Testis (tissue), 3 donors: ENCODE results near the gene EXD3. TPM values are rescaled to one million over a fixed set of nuclear protein-coding genes. Genes with fewer than 3 reads are reported as not detected.

ENCODE experiments used
- DNase-seq: peaks from one replicate; pipeline ENCODE4 v3.0.0-alpha.2; 2019
- H3K27ac ChIP-seq, 2 donors: fragments of 200-600 bp; sonication (generic); one replicate each; pipeline ENCODE4 v1.5.1; 2019
- H3K27me3 ChIP-seq: fragments of 200-600 bp; sonication (generic); one replicate; pipeline ENCODE4 v1.5.1; 2019
- H3K36me3 ChIP-seq: fragments of 200-600 bp; sonication (generic); one replicate; pipeline ENCODE4 v1.5.1; 2017; ENCODE audit warnings: low read depth; ENCODE audit errors: missing control alignments
- H3K4me1 ChIP-seq: fragments of 200-600 bp; sonication (generic); one replicate; pipeline ENCODE4 v1.5.1; 2019
- H3K4me3 ChIP-seq, 2 donors: fragments of 200-600 bp; sonication (generic); one replicate each; pipeline ENCODE4 v1.5.1; 2017 to 2019
- H3K9me3 ChIP-seq: fragments of 200-600 bp; sonication (generic); one replicate; pipeline ENCODE4 v1.5.1; 2017
- POLR2A ChIP-seq: fragments of 450-650 bp; IDR thresholded peaks from one replicate; pipeline ENCODE4 v1.6.1; 2017; ENCODE audit warnings: antibody characterized with exemption, mild to moderate bottlenecking, moderate library complexity
- WGBS, 2 donors: methylation state at CpG; one replicate each; pipeline ENCODE4 v1.1.5; 2018; 5-methylcytosine and 5-hydroxymethylcytosine counted together
- intact Hi-C: fragments of 100-400 bp; cut with DNase I; formaldehyde crosslinking; loops from one replicate; pipeline ENCODE4 v1.15.1; 2023; ENCODE audit warnings: low total_unique reads
- polyA plus RNA-seq: library from polyadenylated mRNA; stranded (reverse); fragments of 350-450 nt; fragmentation: Illumina TruSeq; extraction: RNeasy Lipid Tissue Mini Kit (QIAGEN cat#74804); gene quantifications from one replicate; pipeline ENCODE4 v1.2.3, GENCODE V29; 2014; ENCODE audit warnings: low read depth, low replicate concordance; ENCODE audit not compliant: insufficient read depth
- total RNA-seq, 2 donors: library from RNA; depleted of rRNA; stranded (reverse); fragments of >200 nt; gene quantifications; one replicate each; pipeline ENCODE4 v1.2.3, GENCODE V29; 2016
- TF ChIP-seq, protein P1 (sequence below), 3 experiments: fragments of 450-650 bp in 2 of 3; fragments of 200-600 bp in 1 of 3; sonication (generic) in 1 of 3; IDR thresholded peaks; one replicate each; pipeline ENCODE4 v1.5.1; 2016 to 2019; ENCODE audit warnings: antibody characterized with exemption in 3 of 3, mild to moderate bottlenecking in 2 of 3, moderate library complexity in 1 of 3

Gene EXD3
- total and polyA plus RNA-seq, 3 donors from 2014 or later, result 8.9 to 24.5 (median 15.5) TPM

- 43 to 45% methylated on average over 9 to 20 of the region's 30 CpGs for WGBS, 2 donors
- no peaks in the 10 kb centered on the region for H3K36me3 ChIP-seq
- intact Hi-C loops, result no loop called here
- H3K4me3 ChIP-seq, result no peak overlapping the region
- H3K9me3 ChIP-seq, result no peaks in the 10 kb centered on the region
- peak overlapping the region in 1 of 2 donors; percentile 19 for H3K27ac ChIP-seq
- TF ChIP-seq, protein P1, sequence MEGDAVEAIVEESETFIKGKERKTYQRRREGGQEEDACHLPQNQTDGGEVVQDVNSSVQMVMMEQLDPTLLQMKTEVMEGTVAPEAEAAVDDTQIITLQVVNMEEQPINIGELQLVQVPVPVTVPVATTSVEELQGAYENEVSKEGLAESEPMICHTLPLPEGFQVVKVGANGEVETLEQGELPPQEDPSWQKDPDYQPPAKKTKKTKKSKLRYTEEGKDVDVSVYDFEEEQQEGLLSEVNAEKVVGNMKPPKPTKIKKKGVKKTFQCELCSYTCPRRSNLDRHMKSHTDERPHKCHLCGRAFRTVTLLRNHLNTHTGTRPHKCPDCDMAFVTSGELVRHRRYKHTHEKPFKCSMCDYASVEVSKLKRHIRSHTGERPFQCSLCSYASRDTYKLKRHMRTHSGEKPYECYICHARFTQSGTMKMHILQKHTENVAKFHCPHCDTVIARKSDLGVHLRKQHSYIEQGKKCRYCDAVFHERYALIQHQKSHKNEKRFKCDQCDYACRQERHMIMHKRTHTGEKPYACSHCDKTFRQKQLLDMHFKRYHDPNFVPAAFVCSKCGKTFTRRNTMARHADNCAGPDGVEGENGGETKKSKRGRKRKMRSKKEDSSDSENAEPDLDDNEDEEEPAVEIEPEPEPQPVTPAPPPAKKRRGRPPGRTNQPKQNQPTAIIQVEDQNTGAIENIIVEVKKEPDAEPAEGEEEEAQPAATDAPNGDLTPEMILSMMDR (IDR thresholded peaks at IDR 0.05), result no peak
- no peak for TF ChIP-seq POLR2A
- H3K4me1 ChIP-seq, result peaks cover 36% of the 10 kb centered on the region
- no peak for DNase-seq
- H3K27me3 ChIP-seq, result no peaks in the 10 kb centered on the region
Observed at GRCh38 chr9:137306066-137306849, 116.7 kb downstream of the EXD3 start.

GRCh38 chr9:137305798-137306065 lies 117.2 kb downstream of the EXD3 start:
- DNase-seq, result no peak
- H3K36me3 ChIP-seq, result no peaks in the 10 kb centered on the region
- peak overlapping the region in 1 of 2 donors; percentile 19 for H3K27ac ChIP-seq
- H3K4me1 ChIP-seq, result peaks cover 36% of the 10 kb centered on the region
- no peak for TF ChIP-seq POLR2A
- TF ChIP-seq, protein P1 (IDR thresholded peaks at IDR 0.05), result no peak
- 29 to 30% methylated on average over 6 to 8 of the region's 8 CpGs for WGBS, 2 donors
- no peaks in the 10 kb centered on the region for H3K27me3 ChIP-seq
- H3K9me3 ChIP-seq, result no peaks in the 10 kb centered on the region
- intact Hi-C loops, result no loop called here
- no peak overlapping the region for H3K4me3 ChIP-seq

GRCh38 chr9:137305060-137305797 lies 117.7 kb downstream of the EXD3 start:
- TF ChIP-seq, protein P1 (IDR thresholded peaks at IDR 0.05), result no peak
- no peak for TF ChIP-seq POLR2A
- no peak for DNase-seq

DNA sequence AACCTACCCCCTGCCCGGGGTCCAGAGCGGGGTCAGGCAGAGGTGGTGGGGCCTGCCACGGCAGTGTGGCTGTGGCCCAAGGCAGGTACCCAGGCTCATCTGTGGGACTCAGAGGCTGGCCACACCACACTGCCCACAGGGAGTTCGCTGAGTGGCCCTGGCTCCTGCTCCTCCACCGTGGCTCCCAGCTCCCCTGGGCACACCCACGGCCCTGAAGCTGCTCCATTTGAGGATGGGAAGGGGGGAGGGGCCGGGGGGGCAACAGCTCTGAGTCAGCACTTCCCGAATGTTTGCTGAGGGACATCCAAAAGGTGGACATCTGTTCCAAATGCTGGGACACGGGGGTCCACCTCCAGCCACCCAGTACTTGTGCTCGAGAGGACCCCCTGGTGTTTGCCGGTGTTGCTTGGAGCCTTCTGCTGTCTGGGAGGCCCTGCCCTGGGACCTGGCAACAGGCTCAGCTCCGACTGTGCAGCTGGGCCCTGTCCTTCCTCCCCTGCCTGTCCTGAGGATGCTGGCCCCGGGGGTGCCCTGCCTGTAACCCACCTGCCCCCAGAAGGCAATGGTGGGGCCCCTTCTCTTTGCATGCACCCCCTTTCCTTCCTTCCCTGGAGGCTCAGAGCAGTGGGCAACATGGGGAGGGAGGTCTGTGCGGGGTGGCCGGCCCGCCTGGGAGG lies 118.4 kb downstream of the EXD3 start:
- 36 to 45% methylated on average over 5 to 16 of the region's 16 CpGs for WGBS, 2 donors
- no peaks in the 10 kb centered on the region for H3K27me3 ChIP-seq
- no peaks in the 10 kb centered on the region for H3K9me3 ChIP-seq
- no peak for DNase-seq
- intact Hi-C loops, result no loop called here
- no peaks in the 10 kb centered on the region for H3K36me3 ChIP-seq
- H3K4me1 ChIP-seq, result peaks cover 36% of the 10 kb centered on the region
- H3K4me3 ChIP-seq, result no peak overlapping the region
- H3K27ac ChIP-seq, result peak overlapping the region in 1 of 2 donors; percentile 18
- TF ChIP-seq, protein P1 (IDR thresholded peaks at IDR 0.05), result peak in 1 of 3 experiments; percentile 14
- no peak for TF ChIP-seq POLR2A

More at GRCh38 chr9:137305060-137305797, 117.7 kb downstream of the EXD3 start:
- WGBS, 2 donors, result 34 to 43% methylated on average over 13 to 36 of the region's 36 CpGs
- H3K27ac ChIP-seq, result peak overlapping the region in 1 of 2 donors; percentile 18
- H3K9me3 ChIP-seq, result no peaks in the 10 kb centered on the region
- no peaks in the 10 kb centered on the region for H3K27me3 ChIP-seq
- H3K4me1 ChIP-seq, result peaks cover 36% of the 10 kb centered on the region
- intact Hi-C loops, result no loop called here
- no peak overlapping the region for H3K4me3 ChIP-seq
- H3K36me3 ChIP-seq, result no peaks in the 10 kb centered on the region
